SK-N-SH (cell line): ENCODE data around the gene DLG2.

Experiments
- FOXM1 ChIP-seq: IDR thresholded peaks from 2 replicates; pipeline ENCODE4 v1.4.0; 2012; ENCODE audit warnings: low read depth, mild to moderate bottlenecking
- GATA2 ChIP-seq: sonication (generic); formaldehyde crosslinking; IDR thresholded peaks from 2 replicates; pipeline ENCODE4 v1.5.0; 2020; ENCODE audit warnings: mild to moderate bottlenecking, missing genetic modification reagents
- MXI1 ChIP-seq: IDR thresholded peaks from 2 replicates; pipeline ENCODE4 v1.6.1; 2012; ENCODE audit warnings: mild to moderate bottlenecking, low read depth, low read length, improper control_type of control experiment
- RAD21 ChIP-seq: IDR thresholded peaks from 2 replicates; pipeline ENCODE4 v1.6.1; 2012; ENCODE audit warnings: mild to moderate bottlenecking, low read length
- TAF1 ChIP-seq: IDR thresholded peaks from 2 replicates; pipeline ENCODE4 v1.6.1; 2012; ENCODE audit warnings: low read depth, mild to moderate bottlenecking, low read length, moderate library complexity, borderline replicate concordance
- TF ChIP-seq, protein P1 (sequence below): fragments of 200-600 bp; sonication (generic); IDR thresholded peaks from 2 replicates; pipeline ENCODE4 v1.6.1; 2017; ENCODE audit warnings: antibody characterized with exemption, mild to moderate bottlenecking, moderate library complexity

DNA sequence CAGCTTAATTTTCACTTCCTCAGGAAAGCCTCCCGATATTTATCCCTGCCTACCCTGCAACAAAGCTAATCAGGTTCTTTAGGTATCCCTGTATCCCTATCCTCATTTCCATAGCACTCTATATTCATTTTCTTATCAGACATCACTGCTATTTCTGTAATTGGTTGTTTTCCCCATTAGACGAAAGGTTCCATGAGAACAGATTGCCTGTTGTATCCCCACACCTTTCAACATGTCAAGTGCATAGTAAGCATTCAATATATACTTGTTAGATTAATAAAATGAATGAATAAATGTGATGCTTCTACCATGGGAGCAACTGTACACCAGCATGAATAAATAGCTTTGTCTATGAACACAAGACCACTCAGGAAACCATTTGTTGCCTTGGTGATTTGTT, 499.8 kb downstream of the DLG2 start:
- TF ChIP-seq, protein P1, sequence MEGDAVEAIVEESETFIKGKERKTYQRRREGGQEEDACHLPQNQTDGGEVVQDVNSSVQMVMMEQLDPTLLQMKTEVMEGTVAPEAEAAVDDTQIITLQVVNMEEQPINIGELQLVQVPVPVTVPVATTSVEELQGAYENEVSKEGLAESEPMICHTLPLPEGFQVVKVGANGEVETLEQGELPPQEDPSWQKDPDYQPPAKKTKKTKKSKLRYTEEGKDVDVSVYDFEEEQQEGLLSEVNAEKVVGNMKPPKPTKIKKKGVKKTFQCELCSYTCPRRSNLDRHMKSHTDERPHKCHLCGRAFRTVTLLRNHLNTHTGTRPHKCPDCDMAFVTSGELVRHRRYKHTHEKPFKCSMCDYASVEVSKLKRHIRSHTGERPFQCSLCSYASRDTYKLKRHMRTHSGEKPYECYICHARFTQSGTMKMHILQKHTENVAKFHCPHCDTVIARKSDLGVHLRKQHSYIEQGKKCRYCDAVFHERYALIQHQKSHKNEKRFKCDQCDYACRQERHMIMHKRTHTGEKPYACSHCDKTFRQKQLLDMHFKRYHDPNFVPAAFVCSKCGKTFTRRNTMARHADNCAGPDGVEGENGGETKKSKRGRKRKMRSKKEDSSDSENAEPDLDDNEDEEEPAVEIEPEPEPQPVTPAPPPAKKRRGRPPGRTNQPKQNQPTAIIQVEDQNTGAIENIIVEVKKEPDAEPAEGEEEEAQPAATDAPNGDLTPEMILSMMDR = no peak
- TF ChIP-seq GATA2 (CRISPR knock-in tag) (no peak), RAD21 (no peak), FOXM1 (no peak), TAF1 (no peak), MXI1 (no peak)
